T-helper 9 cell (primary cell): ENCODE results near the gene GCLC.
"Not testable (repeated sequence)": the region's sequence is repeated elsewhere in the genome, so short reads cannot be mapped to it uniquely, and the experiment has no call there.

ENCODE experiments used
- DNase-seq: peaks from one replicate; pipeline ENCODE4 v3.0.0-alpha.2; 2020
- total RNA-seq, 2 donors: gene quantifications; one replicate each; lab custom pipeline; 2026; lab: John Stamatoyannopoulos, UW

GCLC gene
- 17.9 to 63.6 reads per million in 2 donors for total RNA-seq

DNA sequence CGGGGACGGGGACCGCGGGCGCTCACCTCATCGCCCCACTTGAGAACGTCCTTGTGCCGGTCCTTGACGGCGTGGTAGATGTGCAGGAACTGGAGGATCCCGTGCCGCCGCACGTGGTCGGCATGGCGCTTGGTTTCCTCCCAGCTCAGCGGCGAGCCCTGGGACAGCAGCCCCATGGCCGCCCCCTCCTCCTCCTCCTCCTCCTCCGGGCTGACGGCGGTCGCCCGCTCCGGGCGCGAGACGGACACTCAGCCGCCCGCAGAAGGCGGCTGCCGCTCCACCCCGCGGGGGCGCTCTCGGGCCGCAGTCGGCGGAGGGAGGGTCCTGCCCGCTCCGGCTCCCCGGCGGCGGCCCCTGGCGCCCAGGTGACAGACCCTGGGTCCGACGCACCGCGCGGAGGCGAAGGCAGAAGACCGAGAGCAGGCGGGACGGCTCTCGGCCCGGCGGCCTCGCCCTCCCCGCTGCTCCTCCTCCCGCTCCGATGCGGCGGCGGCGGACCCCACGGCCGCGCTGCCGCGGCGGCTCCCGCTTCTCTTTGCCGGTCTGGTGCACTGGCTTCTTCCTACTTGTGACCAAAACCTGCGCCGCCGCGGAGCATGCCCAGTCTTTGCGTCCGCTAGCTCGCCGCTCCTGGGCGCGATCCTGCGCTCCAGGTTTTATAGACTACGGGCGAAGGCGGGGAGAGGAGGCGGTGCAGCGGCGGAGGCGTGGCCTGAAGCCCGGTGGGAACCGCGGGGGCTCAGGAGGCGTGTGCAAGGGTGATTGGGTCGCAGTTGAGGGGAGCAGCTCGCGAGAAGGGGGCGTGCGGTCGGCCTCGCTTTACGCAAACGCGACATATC lies at the start of gene GCLC:
TSS of gene GCLC (minus strand) at position 632 of the 839 bp plus-strand sequence. CDS start at position 176, 456 bp downstream.
- DNase-seq: peak; percentile 76

GRCh38 chr6:53594596-53594995 lies 49.7 kb upstream of the GCLC start:
- no peak for DNase-seq

DNA sequence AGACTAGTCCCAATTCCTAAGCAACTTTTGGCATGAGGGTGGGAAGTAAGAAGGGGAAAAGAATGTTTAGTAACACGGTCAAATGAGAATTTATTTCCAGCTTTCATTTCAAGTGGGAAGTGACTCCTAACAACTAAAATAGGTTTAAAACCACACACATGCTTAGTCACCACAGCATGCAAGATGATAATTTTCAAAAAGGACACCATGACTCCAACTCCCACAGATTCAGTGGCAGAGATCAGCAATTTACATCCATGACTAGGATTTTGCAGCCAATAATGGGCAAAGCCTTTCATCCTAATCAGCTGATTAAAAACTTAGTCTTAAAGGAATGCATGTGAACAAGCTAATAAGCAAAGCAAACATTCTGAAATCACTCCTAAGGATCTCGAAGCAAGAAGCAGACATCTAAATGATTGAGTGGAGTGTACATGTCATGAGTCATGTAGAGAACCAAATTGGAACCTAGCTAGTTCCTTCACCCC lies 48.1 kb upstream of the GCLC start:
- DNase-seq: no peak

DNA sequence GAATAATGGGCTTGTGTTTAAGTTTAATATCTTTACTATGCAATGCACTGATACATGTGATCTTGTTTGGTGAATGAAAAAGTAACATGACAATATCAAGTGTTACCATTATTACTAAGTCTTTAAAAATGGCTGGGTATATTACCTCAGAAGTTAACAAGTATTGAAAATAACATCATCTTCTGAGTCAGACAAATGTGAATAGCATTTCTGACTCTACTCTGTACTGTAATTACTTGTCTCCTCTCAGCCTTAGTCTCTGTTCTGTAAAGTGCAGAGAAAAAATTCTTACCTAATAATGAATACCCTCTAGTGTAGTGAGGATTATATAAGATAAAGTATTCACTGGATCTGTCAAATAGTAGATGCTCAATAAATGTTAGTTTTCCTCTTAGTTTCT lies 47.0 kb upstream of the GCLC start:
- no peak for DNase-seq

GRCh38 chr6:53588816-53589509 lies 44.1 kb upstream of the GCLC start:
- DNase-seq: no peak

- no peak for DNase-seq
Measured at GRCh38 chr6:53587291-53587690, 42.4 kb upstream of the GCLC start.

DNA sequence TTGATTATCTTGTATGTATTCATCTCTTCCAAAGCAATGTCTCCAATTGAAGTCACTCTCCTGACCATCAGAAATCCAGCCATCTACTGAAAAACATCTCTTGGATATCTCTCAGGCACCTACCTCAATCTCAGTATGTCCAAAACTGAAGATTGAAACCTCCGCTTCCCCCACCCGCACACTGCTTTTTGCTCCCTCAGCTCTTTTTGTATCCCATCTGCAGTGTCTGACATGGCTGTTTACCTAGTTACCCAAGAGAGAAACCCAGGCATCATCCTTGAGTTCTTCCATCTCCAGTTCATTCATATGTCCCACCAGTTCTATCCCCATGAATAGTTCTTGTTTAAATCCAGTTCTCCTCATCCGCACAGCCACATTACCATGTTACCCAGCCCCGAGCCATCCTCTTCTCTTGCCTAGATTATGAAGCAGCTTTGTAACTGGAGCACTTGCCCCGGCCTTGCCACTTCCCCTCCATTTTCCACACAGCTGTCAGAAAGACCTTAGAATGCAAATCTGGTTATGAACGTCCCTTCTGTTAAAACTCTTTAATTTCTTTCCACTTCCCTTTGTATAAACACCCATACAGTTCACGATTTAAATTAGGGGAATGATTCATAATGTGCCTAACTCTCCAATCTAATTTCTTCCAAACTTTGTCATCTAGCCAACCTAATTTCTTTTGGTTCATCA lies 40.5 kb upstream of the GCLC start:
- DNase-seq: no peak

- DNase-seq: no peak
Measured at GRCh38 chr6:53584726-53585125, 39.8 kb upstream of the GCLC start.

GRCh38 chr6:53583451-53583850 lies 38.5 kb upstream of the GCLC start:
- no peak for DNase-seq

- no peak for DNase-seq
Measured at GRCh38 chr6:53582963-53583362, 38.1 kb upstream of the GCLC start.

DNA sequence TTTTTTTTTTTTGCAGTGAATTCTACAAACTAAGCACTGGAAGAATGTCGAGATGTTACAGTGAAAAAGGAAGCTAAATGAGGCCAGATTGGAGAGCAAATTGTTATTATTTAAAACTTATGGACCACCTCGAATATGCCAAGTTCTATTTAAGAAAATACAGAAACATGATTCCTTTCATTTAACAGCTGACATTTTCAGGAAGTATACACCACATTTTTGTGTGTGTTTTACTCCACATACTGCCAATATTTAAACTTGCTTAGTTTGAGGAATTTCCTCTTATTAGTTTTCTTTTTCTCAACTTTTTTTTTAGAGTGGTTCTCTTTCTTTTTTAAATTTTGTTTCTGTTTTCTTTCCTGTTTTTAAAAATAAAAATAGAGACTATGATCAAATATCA lies 37.0 kb upstream of the GCLC start:
- DNase-seq: no peak

DNA sequence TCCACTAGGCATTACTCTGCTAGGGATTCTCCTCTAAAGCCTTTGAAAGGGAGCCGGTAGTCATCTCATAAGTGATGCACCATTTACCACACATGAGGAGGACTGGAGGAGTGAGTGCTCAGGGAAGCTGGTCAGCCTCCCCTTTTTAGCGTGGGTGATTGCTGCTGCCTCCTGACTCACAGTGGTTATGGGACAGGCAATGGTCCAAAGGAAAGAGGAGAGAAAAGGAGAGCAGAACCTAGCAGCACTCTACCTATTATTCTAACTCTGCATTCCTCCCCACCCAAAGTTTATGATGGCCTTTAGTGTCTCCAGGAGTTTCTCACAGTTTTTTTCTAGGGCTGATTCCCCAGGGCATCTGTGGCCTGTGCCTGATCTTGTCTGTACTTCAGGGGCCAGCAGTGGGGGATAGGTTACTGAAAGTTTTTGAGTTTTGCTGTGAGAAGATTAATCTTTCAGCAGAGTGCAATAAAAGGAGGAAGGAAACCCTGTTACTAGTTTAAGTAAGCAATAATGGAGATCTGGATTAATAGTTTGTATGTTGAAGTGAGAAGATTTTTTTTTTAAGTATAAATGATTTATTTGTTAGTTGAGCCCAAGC lies 36.4 kb upstream of the GCLC start:
- no peak for DNase-seq

GRCh38 chr6:53579338-53579737 lies 34.4 kb upstream of the GCLC start:
- no peak for DNase-seq

GRCh38 chr6:53578371-53578770 lies 33.5 kb upstream of the GCLC start:
- DNase-seq: no peak

DNA sequence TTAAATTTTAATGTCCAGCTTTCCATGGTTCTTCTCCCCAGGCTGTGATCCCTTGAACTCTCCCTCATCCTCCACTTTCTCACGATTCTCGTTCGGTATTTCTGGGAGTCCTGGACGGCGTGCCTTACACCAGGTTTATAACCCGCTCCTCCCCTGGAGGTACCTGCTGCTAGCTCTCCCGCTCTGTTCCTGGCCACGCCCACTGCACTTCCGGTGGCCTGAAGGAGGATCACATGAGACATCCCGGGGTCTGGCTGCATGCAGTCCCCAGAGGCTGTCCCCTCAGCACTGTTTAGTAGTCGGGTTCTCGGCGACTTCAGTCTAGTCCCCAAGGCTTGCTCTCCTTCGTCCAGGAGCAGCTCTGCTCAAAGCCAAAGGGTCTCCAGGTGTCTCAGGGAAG lies 28.4 kb upstream of the GCLC start:
- no peak for DNase-seq

GRCh38 chr6:53572379-53572778 lies 27.5 kb upstream of the GCLC start:
- DNase-seq: not testable (repeated sequence)

DNA sequence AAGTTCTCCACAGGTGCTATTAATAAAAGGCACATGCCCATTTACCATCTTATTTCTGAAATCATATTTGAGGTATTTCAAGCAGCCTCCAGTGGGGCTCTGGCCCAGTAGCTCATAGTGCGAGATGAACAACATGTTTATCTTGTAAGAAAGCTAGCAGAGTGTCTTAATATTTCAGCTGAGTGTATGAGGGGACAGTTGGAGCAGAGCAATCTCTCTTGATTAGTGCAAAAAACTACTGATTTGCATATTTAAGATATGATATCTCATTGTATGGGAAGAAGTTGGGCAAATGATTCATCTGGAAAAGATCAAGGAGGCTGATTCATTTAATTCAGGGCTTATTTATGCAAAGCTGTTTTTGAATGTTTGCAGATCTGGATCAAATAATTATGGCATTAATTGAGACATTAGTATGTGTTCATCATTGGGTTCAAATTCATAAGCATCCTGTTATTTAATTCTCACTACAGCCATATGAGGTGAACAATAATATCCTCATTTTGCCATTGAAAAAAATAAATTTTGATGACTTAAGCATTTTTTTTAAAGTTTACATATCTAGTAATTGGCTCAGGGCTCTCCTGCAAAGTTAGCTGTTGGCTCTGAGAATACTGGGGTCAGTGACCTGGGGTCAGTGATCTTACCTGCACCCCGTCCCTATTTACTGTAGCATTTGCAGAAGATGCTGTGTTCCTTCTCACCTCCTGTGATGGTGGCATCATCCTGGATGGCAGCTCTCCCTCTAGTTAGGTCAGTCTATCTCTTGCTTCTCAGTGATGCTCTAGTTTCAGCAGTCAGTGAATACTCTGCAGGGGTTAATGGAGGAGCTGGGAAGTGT lies 24.1 kb upstream of the GCLC start:
- DNase-seq: no peak

DNA sequence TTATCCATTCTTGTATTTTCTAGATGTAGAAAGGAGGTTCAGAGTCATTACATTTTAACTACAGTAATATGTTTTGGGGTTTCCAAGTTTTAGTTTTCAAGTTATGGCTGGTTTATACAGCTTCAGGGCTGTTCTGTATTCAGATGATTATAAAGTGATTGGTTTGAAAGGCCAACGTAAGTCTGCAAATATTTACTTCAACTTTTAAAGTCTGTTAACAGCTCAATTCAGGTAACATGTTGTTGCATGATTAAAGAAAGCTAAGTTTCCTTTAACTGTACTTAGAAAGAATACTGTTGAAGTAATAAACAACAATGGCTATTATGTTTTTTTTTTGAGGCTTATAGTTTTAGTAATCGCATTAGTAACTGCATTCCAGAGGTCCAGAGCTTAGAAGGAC lies 22.8 kb upstream of the GCLC start:
- no peak for DNase-seq

DNA sequence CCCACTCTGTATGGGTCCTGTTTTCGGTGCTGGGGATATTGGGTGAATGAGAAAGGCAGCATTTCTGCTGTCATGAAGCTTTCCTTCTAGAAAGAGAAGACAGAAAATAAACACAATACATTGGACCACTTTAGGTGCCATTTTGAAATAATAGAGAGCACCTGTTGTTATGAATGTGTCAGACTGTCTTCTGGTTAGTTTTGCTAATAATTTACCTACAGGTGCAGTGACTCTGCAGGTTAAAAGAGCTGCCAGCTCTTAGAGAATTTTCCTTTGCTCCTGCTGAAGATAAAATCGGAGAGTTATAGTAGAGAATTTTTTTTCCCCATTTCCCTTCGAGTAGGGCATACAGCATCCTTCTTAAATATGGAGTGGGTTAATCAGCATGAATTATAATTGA lies 21.9 kb upstream of the GCLC start:
- no peak for DNase-seq

GRCh38 chr6:53565886-53566285 lies 21.0 kb upstream of the GCLC start:
- no peak for DNase-seq

DNA sequence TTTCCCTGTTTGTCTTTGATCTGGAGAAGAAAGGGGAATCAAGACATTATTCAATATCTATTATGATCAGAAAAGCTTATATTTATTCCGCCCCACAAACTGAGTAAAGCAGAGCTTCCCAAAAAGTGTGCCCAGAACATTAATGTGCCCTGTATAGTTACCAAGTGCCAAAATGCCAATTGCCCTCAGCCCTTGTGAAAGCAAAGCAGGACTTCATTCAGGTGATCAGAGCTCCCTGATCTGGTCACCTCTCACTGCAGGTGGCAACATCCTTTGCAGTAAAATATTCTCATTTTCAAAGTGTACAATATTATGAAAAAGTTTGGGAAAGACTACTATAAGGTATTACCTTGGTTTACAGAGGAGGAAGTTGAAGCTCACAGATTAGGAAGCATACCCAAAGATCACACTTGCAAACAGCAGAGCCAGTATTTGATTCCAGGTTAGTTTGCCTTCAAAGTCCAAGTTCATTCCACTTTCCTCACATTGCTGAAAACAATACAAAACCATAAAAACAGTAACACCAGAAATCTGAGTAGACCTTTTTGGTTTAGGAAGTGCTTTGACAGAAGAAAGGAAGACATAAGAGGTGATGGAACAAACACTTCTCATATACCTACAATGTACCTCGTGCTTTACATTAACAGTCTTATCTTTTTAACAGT lies 19.6 kb upstream of the GCLC start:
- no peak for DNase-seq
